Endothelial cell of umbilical vein (primary cell): ENCODE results near the gene CKMT1B.

Experiments
- CTCF ChIP-seq, 2 donors: IDR thresholded peaks; 1 replicate in 1 of 2; 2 replicates in 1 of 2; pipeline ENCODE4 v1.5.1; 2011; ENCODE audit warnings: low read length in 2 of 2, mild to moderate bottlenecking in 2 of 2, moderate library complexity in 2 of 2, control low read depth in 1 of 2, inconsistent platforms in 1 of 2, low read depth in 1 of 2; ENCODE audit not compliant: insufficient read depth in 1 of 2; ENCODE audit errors: extremely low read depth in 1 of 2
- EZH2 ChIP-seq: IDR thresholded peaks from 2 replicates; pipeline ENCODE4 v1.6.1; 2012; ENCODE audit warnings: borderline replicate concordance, low read depth, mild to moderate bottlenecking, moderate library complexity, low read length, inconsistent platforms; ENCODE audit not compliant: severe bottlenecking
- FOS ChIP-seq: IDR thresholded peaks from 2 replicates; pipeline ENCODE4 v1.6.1; 2011; ENCODE audit warnings: mild to moderate bottlenecking, low read length, moderate library complexity, borderline replicate concordance; ENCODE audit not compliant: insufficient read depth
- GATA2 ChIP-seq: IDR thresholded peaks from 2 replicates; pipeline ENCODE4 v1.7.0; 2011; ENCODE audit warnings: low read depth, mild to moderate bottlenecking, moderate library complexity, mixed read lengths, low read length; ENCODE audit not compliant: insufficient read length, insufficient read depth
- JUN ChIP-seq: IDR thresholded peaks from 2 replicates; pipeline ENCODE4 v1.6.1; 2011; ENCODE audit warnings: borderline replicate concordance, low read depth; ENCODE audit not compliant: insufficient read length, insufficient read depth
- MAX ChIP-seq: IDR thresholded peaks from 2 replicates; pipeline ENCODE4 v1.6.1; 2011; ENCODE audit not compliant: insufficient read depth, insufficient read length
- MYC ChIP-seq: IDR thresholded peaks from one replicate; pipeline ENCODE4 v1.6.1; 2011; ENCODE audit warnings: mild to moderate bottlenecking, low read depth, low read length
- POLR2A ChIP-seq: IDR thresholded peaks from 2 replicates; pipeline ENCODE4 v1.6.1; 2012; ENCODE audit warnings: low read depth, mild to moderate bottlenecking, control low read depth, low read length
- POLR2AphosphoS5 ChIP-seq: IDR thresholded peaks from 2 replicates; pipeline ENCODE4 v1.6.1; 2012; ENCODE audit warnings: low read depth, mild to moderate bottlenecking, control low read depth, low read length, moderate library complexity; ENCODE audit not compliant: insufficient read depth

DNA sequence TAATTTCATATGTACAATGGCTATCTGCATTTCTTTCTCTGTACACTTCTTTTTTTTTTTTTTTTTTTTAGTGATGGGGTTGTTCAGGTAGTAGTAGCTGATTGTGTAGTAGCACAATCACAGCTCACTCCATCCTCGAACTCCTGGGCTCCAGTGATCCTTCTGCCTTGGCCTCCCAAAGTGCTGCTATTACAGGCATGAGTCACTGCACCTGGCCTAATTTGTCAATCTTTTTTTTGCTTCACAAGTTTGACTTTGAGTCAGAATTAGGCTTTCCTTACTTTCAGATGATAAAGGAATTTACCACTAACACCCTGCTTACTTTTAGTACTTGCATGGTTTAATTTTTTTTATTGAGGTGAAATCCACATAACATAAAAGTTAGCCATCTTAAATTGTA is 48.4 kb upstream of the CKMT1B start:
- TF ChIP-seq CTCF (IDR thresholded peaks at IDR 0.05; ENCODE audit: extremely low read depth in 1 of 2, insufficient read depth in 1 of 2, low read depth in 1 of 2, low read length in 2 of 2) (no peak), POLR2AphosphoS5 (no peak), POLR2A (no peak), FOS (no peak), MYC (no peak), EZH2 (no peak), GATA2 (no peak), JUN (no peak), MAX (no peak)
